Measurements from ENCODE around the gene CYYR1.

- TF ChIP-seq POLR2A (IDR thresholded peaks at IDR 0.05; ENCODE audit: low read length) = no peak
- no peak for TF ChIP-seq GATA1 (IDR thresholded peaks at IDR 0.05; ENCODE audit: low read depth, low read length)
Measured at GRCh38 chr21:26448751-26449150, 124.3 kb downstream of the CYYR1 start.

All from erythroblast (primary cell).